Activated naive CD8-positive, alpha-beta T cell treated with anti-CD3 and anti-CD28 coated beads, Interleukin-2, amount 10 ng/mL, durations not matched to agents 7 days and 5 days (primary cell): ENCODE data around the gene PNKP. TPM values are rescaled to one million over a fixed set of nuclear protein-coding genes. Genes with fewer than 3 reads are reported as not detected.
"Not testable (repeated sequence)": the region's sequence is repeated elsewhere in the genome, so short reads cannot be mapped to it uniquely, and the experiment has no call there.

ENCODE experiments used
- ATAC-seq: fragments of 150-1000 bp; cut with Tn5 transposase; one replicate; pipeline ENCODE4 v1.10.0; 2021; ENCODE audit warnings: low read depth, moderate library complexity
- POLR2A ChIA-PET: fragments of 350-600 bp; sonication (Branson Sonifier 250); formaldehyde crosslinking; loops from one replicate; lab custom pipeline; 2021; ENCODE audit warnings: antibody characterized with exemption; lab: Charles Lee
- DNase-seq: peaks from one replicate; pipeline ENCODE4 v3.0.0; 2021
- H3K27ac Mint-ChIP-seq: one replicate; pipeline ENCODE4 v1.8.0; 2022; ENCODE audit warnings: mild to moderate bottlenecking, mixed read lengths
- H3K27me3 Mint-ChIP-seq: one replicate; pipeline ENCODE4 v1.8.0; 2022; ENCODE audit warnings: mild to moderate bottlenecking, moderate library complexity, mixed read lengths
- H3K36me3 Mint-ChIP-seq: one replicate; pipeline ENCODE4 v1.8.0; 2021; ENCODE audit warnings: mild to moderate bottlenecking, mixed read lengths
- H3K4me1 Mint-ChIP-seq: one replicate; pipeline ENCODE4 v1.8.0; 2021; ENCODE audit warnings: mixed read lengths
- H3K4me3 Mint-ChIP-seq: one replicate; pipeline ENCODE4 v1.8.0; 2022; ENCODE audit warnings: mild to moderate bottlenecking, moderate library complexity, mixed read lengths
- H3K9me3 Mint-ChIP-seq: one replicate; pipeline ENCODE4 v1.8.0; 2021; ENCODE audit warnings: mixed read lengths
- total RNA-seq, 2 experiments: library from RNA; stranded (reverse); gene quantifications; one replicate each; pipeline ENCODE4 v1.2.3, GENCODE V29; 2021

The PNKP gene
- total RNA-seq, 2 experiments from 2014 or later = 144 to 160 TPM

GRCh38 chr19:49824662-49825061 is 42.7 kb downstream of the PNKP start:
- H3K4me1 Mint-ChIP-seq = peaks cover 5% of the 10 kb centered on the region
- no peaks in the 10 kb centered on the region for H3K9me3 Mint-ChIP-seq
- ATAC-seq (no peak), DNase-seq (no peak)
- no peak overlapping the region for H3K27ac Mint-ChIP-seq
- peaks cover 5% of the 10 kb centered on the region for H3K36me3 Mint-ChIP-seq
- POLR2A ChIA-PET = no interaction called here
- H3K4me3 Mint-ChIP-seq = no peak overlapping the region
- H3K27me3 Mint-ChIP-seq = no peaks in the 10 kb centered on the region

- no peaks in the 10 kb centered on the region for H3K27me3 Mint-ChIP-seq
- no peak overlapping the region for H3K4me3 Mint-ChIP-seq
- peaks cover 6% of the 10 kb centered on the region for H3K36me3 Mint-ChIP-seq
- DNase-seq = no peak
- no peak overlapping the region for H3K27ac Mint-ChIP-seq
- H3K9me3 Mint-ChIP-seq = no peaks in the 10 kb centered on the region
- POLR2A ChIA-PET = no interaction called here
- peaks cover 10% of the 10 kb centered on the region for H3K4me1 Mint-ChIP-seq
- ATAC-seq = no peak
Observed at GRCh38 chr19:49823472-49823871, 43.9 kb downstream of the PNKP start.

GRCh38 chr19:49820125-49820524 is 47.3 kb downstream of the PNKP start:
- H3K4me1 Mint-ChIP-seq = peaks cover 16% of the 10 kb centered on the region
- ATAC-seq (no peak), DNase-seq (no peak)
- POLR2A ChIA-PET = interaction anchor here (1.1 to 2.6 kb wide), 2 partner anchors 30 to 41 kb away, joined by 3 to 23 read pairs; partner anchors contain the start of gene PTOV1
- no peak overlapping the region for H3K4me3 Mint-ChIP-seq
- H3K9me3 Mint-ChIP-seq = no peaks in the 10 kb centered on the region
- peaks cover 8% of the 10 kb centered on the region for H3K36me3 Mint-ChIP-seq
- peak overlapping the region; percentile 42 for H3K27ac Mint-ChIP-seq
- no peaks in the 10 kb centered on the region for H3K27me3 Mint-ChIP-seq

- Mint-ChIP-seq H3K4me3 (peak overlapping the region; percentile 97), H3K4me1 (peaks cover 18% of the 10 kb centered on the region), H3K27ac (peak overlapping the region; percentile 99)
- H3K36me3 Mint-ChIP-seq, ATAC-seq, H3K27me3 Mint-ChIP-seq, DNase-seq, H3K9me3 Mint-ChIP-seq: not testable (repeated sequence)
- POLR2A ChIA-PET = interaction anchor here (0.6 to 2.6 kb wide), 5 partner anchors 11 to 103 kb away, joined by 3 to 23 read pairs (median 3); partner anchors contain the start of gene PTOV1
Observed at GRCh38 chr19:49819452-49820115, 47.8 kb downstream of the PNKP start.

GRCh38 chr19:49818649-49819370 is 48.6 kb downstream of the PNKP start:
- POLR2A ChIA-PET = interaction anchor here (0.7 to 2.6 kb wide), 7 partner anchors 10 to 102 kb away, joined by 3 to 23 read pairs (median 4); partner anchors contain the start of genes AP2A1 and PTOV1
- no peaks in the 10 kb centered on the region for H3K27me3 Mint-ChIP-seq
- DNase-seq (no peak), ATAC-seq (no peak)
- H3K9me3 Mint-ChIP-seq = no peaks in the 10 kb centered on the region
- H3K27ac Mint-ChIP-seq = peak overlapping the region; percentile 99
- H3K4me1 Mint-ChIP-seq = peaks cover 21% of the 10 kb centered on the region
- H3K36me3 Mint-ChIP-seq = peaks cover 8% of the 10 kb centered on the region
- H3K4me3 Mint-ChIP-seq = peak overlapping the region; percentile 97

- Mint-ChIP-seq H3K36me3 (peaks cover 5% of the 10 kb centered on the region), H3K27me3 (no peaks in the 10 kb centered on the region), H3K4me1 (peaks cover 22% of the 10 kb centered on the region), H3K27ac (peak within 1 kb of the TSS; percentile 99), H3K9me3 (no peaks in the 10 kb centered on the region), H3K4me3 (peak within 1 kb of the TSS; percentile 97)
- POLR2A ChIA-PET = interaction anchor here (0.6 to 2.6 kb wide), 9 partner anchors 9 to 101 kb away, joined by 3 to 23 read pairs (median 4); partner anchors contain the start of genes AKT1S1, AP2A1, PTOV1 and TBC1D17
- peak; percentile 95 for DNase-seq
- peak; percentile 73 for ATAC-seq
Observed at GRCh38 chr19:49817964-49818648, 49.3 kb downstream of the PNKP start, which contains the start of gene MED25. Gene MED25 (plus strand): TSS chr19:49818289. CDS start chr19:49818342, 53 bp downstream.

GRCh38 chr19:49816590-49816989 is 50.8 kb downstream of the PNKP start:
- ATAC-seq (no peak), DNase-seq (peak; percentile 21)
- Mint-ChIP-seq H3K27ac (no peak overlapping the region), H3K9me3 (no peaks in the 10 kb centered on the region), H3K27me3 (no peaks in the 10 kb centered on the region), H3K4me1 (peaks cover 27% of the 10 kb centered on the region), H3K36me3 (peaks cover 5% of the 10 kb centered on the region), H3K4me3 (no peak overlapping the region)
- POLR2A ChIA-PET = no interaction called here

- Mint-ChIP-seq H3K4me1 (peaks cover 26% of the 10 kb centered on the region), H3K4me3 (peak overlapping the region; percentile 55), H3K27ac (no peak overlapping the region), H3K27me3 (no peaks in the 10 kb centered on the region), H3K9me3 (no peaks in the 10 kb centered on the region), H3K36me3 (peaks cover 2% of the 10 kb centered on the region)
- no peak for ATAC-seq
- DNase-seq = no peak
- POLR2A ChIA-PET = interaction anchor here (0.8 to 2.1 kb wide), 4 partner anchors 20 to 172 kb away, joined by 3 to 17 read pairs (median 6); partner anchors contain the start of genes PTOV1 and SCAF1
Observed at GRCh38 chr19:49814010-49814409, 53.4 kb downstream of the PNKP start.

GRCh38 chr19:49812997-49813861 is 54.1 kb downstream of the PNKP start, which contains the start of gene FUZ:
Gene FUZ (minus strand): TSS chr19:49813292. CDS start chr19:49813106, 186 bp downstream.
- no peaks in the 10 kb centered on the region for H3K9me3 Mint-ChIP-seq
- DNase-seq (peak; percentile 85), ATAC-seq (peak; percentile 72)
- POLR2A ChIA-PET = interaction anchor here (0.7 to 2.1 kb wide), 9 partner anchors 20 to 1205 kb away, joined by 3 to 17 read pairs (median 4); partner anchors contain the start of genes ADM5, AKT1S1, PNKP and PTOV1
- H3K4me3 Mint-ChIP-seq = peak within 1 kb of the TSS; percentile 86
- H3K4me1 Mint-ChIP-seq = peaks cover 27% of the 10 kb centered on the region
- H3K27ac Mint-ChIP-seq = peak within 1 kb of the TSS; percentile 88
- peaks cover 2% of the 10 kb centered on the region for H3K36me3 Mint-ChIP-seq
- H3K27me3 Mint-ChIP-seq = no peaks in the 10 kb centered on the region

- ATAC-seq = no peak
- Mint-ChIP-seq H3K27ac (peak overlapping the region; percentile 88), H3K9me3 (no peaks in the 10 kb centered on the region), H3K36me3 (peaks cover 2% of the 10 kb centered on the region), H3K4me1 (peaks cover 31% of the 10 kb centered on the region), H3K27me3 (no peaks in the 10 kb centered on the region), H3K4me3 (peak overlapping the region; percentile 86)
- POLR2A ChIA-PET = interaction anchor here (0.9 to 2.1 kb wide), 5 partner anchors 36 to 1204 kb away, joined by 3 to 17 read pairs (median 7); partner anchors contain the start of genes AKT1S1 and PTOV1
- no peak for DNase-seq
Observed at GRCh38 chr19:49812452-49812996, 54.9 kb downstream of the PNKP start.

- H3K9me3 Mint-ChIP-seq = no peaks in the 10 kb centered on the region
- H3K36me3 Mint-ChIP-seq = peaks cover 2% of the 10 kb centered on the region
- ATAC-seq (no peak), DNase-seq (no peak)
- H3K4me3 Mint-ChIP-seq = no peak overlapping the region
- H3K27me3 Mint-ChIP-seq = no peaks in the 10 kb centered on the region
- POLR2A ChIA-PET = interaction anchor here (0.7 to 0.8 kb wide), 3 partner anchors 64 to 1642 kb away, joined by 3 read pairs; no protein-coding TSS in a partner anchor
- H3K4me1 Mint-ChIP-seq = peaks cover 32% of the 10 kb centered on the region
- no peak overlapping the region for H3K27ac Mint-ChIP-seq
Observed at GRCh38 chr19:49811328-49811727, 56.0 kb downstream of the PNKP start.
